KMS-11 (cell line): ENCODE results near the gene SLC23A2.

Experiments used
- H2AFZ ChIP-seq: fragments of 200-600 bp; sonication (generic); 2 replicates; pipeline ENCODE4 v1.6.1; 2016; ENCODE audit warnings: antibody characterized with exemption, mixed run types, low read depth
- H3K27ac ChIP-seq: fragments of 200-600 bp; sonication (generic); 2 replicates; pipeline ENCODE4 v1.6.1; 2016; ENCODE audit warnings: mild to moderate bottlenecking, mixed run types
- H3K27me3 ChIP-seq: fragments of 200-600 bp; sonication (generic); 2 replicates; pipeline ENCODE4 v1.6.1; 2017; ENCODE audit warnings: mild to moderate bottlenecking, low read depth, mixed run types, moderate library complexity; ENCODE audit not compliant: insufficient read depth
- H3K36me3 ChIP-seq: fragments of 200-600 bp; sonication (generic); 2 replicates; pipeline ENCODE4 v1.6.1; 2017; ENCODE audit warnings: mild to moderate bottlenecking, mixed run types; ENCODE audit not compliant: insufficient read depth
- H3K4me1 ChIP-seq: fragments of 200-600 bp; sonication (generic); 2 replicates; pipeline ENCODE4 v1.6.1; 2016; ENCODE audit warnings: mild to moderate bottlenecking, low read depth, mixed run types; ENCODE audit not compliant: poor library complexity, severe bottlenecking
- H3K4me2 ChIP-seq: fragments of 200-600 bp; sonication (generic); 2 replicates; pipeline ENCODE4 v1.7.0; 2016; ENCODE audit warnings: mild to moderate bottlenecking, mixed run types
- H3K4me3 ChIP-seq: fragments of 200-600 bp; sonication (generic); IDR thresholded peaks from 2 replicates; pipeline ENCODE4 v1.6.1; 2017; ENCODE audit warnings: low read depth, low read length, mixed read lengths; ENCODE audit not compliant: insufficient read depth
- H3K79me2 ChIP-seq: fragments of 200-600 bp; sonication (generic); 2 replicates; pipeline ENCODE4 v1.6.1; 2016; ENCODE audit warnings: low read depth, mixed run types; ENCODE audit not compliant: insufficient read depth
- H3K9ac ChIP-seq: fragments of 200-600 bp; sonication (generic); 2 replicates; pipeline ENCODE4 v1.6.1; 2016; ENCODE audit warnings: mild to moderate bottlenecking, mixed run types
- H4K20me1 ChIP-seq: fragments of 200-600 bp; sonication (generic); 2 replicates; pipeline ENCODE4 v1.6.1; 2016; ENCODE audit warnings: mild to moderate bottlenecking, mixed run types; ENCODE audit not compliant: insufficient read depth
- TF ChIP-seq, protein P1 (sequence below): fragments of 200-600 bp; sonication (generic); conservative IDR thresholded peaks from 2 replicates; pipeline ENCODE4 v1.6.1; 2017; ENCODE audit warnings: low read depth, mild to moderate bottlenecking, antibody characterized with exemption, low read length, moderate library complexity, mixed read lengths

Gene SLC23A2

DNA sequence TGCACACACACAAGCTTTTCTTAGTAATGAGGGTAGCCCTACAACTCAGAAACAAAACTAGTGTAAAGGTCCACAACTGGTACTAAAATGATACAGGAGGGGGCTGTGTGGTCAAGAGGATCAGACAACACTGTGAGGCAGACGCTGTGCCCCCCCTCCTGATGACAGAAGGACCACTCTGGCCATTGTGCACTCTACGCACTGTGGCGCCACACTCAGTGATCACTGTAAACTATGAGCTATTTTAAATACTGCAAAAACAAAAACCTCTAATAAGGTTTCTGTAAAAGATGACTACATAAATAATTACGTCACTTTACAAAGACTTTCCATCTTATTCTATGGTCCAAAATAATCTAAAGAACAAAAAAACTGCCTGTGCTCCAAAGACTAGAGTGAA, 96.1 kb downstream of the SLC23A2 start:
- Histone ChIP-seq H3K4me1 (no peaks in the 10 kb centered on the region), H3K4me2 (no peak overlapping the region), H3K9ac (no peak overlapping the region), H2AFZ (no peak overlapping the region), H3K4me3 (no peak overlapping the region), H3K79me2 (no peaks in the 10 kb centered on the region), H4K20me1 (no peaks in the 10 kb centered on the region), H3K27me3 (no peaks in the 10 kb centered on the region), H3K36me3 (no peaks in the 10 kb centered on the region), H3K27ac (no peak overlapping the region)
- TF ChIP-seq, protein P1, sequence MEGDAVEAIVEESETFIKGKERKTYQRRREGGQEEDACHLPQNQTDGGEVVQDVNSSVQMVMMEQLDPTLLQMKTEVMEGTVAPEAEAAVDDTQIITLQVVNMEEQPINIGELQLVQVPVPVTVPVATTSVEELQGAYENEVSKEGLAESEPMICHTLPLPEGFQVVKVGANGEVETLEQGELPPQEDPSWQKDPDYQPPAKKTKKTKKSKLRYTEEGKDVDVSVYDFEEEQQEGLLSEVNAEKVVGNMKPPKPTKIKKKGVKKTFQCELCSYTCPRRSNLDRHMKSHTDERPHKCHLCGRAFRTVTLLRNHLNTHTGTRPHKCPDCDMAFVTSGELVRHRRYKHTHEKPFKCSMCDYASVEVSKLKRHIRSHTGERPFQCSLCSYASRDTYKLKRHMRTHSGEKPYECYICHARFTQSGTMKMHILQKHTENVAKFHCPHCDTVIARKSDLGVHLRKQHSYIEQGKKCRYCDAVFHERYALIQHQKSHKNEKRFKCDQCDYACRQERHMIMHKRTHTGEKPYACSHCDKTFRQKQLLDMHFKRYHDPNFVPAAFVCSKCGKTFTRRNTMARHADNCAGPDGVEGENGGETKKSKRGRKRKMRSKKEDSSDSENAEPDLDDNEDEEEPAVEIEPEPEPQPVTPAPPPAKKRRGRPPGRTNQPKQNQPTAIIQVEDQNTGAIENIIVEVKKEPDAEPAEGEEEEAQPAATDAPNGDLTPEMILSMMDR = no peak

DNA sequence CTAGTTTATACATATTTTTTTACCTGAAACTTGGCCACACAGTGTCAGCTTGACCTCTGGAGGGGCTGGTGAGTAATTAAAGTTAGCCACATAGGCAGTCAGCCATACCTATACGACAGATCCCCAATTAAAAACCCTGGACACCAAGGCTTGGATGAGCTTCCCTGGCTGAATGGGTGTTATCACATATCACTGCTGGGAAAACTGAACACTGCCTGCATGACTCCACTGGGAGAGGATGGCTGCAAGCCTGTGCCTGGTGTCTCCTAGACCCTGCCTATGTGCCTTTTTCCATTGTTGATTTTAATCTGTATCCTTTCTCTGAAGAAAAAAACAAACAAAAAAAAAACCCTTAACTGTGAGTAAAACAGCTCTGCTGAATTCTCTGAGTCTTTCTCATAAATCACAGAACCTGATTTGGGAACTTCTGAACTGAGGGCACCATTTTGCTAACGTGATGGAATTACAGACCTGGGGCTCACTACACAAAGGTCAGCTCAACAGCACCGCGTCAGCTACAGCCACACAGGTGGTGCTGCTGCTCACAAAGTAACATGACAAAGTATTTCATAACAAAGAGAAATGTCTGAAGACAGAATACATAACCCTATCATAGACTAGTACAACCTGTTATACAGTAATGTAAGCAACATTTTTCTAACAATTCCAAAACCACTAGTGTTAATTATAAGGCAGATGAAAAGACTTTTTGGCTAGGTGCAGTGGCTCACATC, 97.0 kb downstream of the SLC23A2 start:
- Histone ChIP-seq H3K4me3 (no peak overlapping the region), H3K79me2 (no peaks in the 10 kb centered on the region), H3K4me1 (no peaks in the 10 kb centered on the region), H3K27me3 (no peaks in the 10 kb centered on the region), H3K36me3 (no peaks in the 10 kb centered on the region), H4K20me1 (no peaks in the 10 kb centered on the region), H3K9ac (no peak overlapping the region), H3K4me2 (no peak overlapping the region), H3K27ac (no peak overlapping the region), H2AFZ (no peak overlapping the region)
- TF ChIP-seq, protein P1 = no peak

DNA sequence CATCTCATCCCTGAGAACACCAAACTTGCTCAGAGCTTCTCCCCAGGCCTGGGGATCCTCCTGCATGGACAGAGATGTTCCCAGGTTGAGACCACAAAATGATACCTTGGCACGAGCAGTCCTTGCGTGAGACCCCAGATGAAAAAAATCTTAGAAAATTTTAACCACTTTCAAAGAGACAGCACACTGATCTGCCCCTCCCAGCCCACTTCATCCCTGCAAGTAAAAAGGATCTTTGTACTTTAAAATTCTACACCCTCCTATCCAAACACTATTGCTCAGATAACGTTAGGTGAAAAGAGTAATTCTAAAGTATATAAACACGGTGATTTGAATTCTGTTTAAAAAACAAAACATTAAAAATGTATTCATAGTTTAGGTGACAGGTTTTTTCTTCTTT, 98.5 kb downstream of the SLC23A2 start:
- H2AFZ ChIP-seq = no peak overlapping the region
- no peaks in the 10 kb centered on the region for H3K27me3 ChIP-seq
- H3K4me2 ChIP-seq = no peak overlapping the region
- TF ChIP-seq, protein P1 = no peak
- no peak overlapping the region for H3K9ac ChIP-seq
- no peak overlapping the region for H3K4me3 ChIP-seq
- no peaks in the 10 kb centered on the region for H4K20me1 ChIP-seq
- H3K4me1 ChIP-seq = no peaks in the 10 kb centered on the region
- no peak overlapping the region for H3K27ac ChIP-seq
- H3K79me2 ChIP-seq = no peaks in the 10 kb centered on the region
- H3K36me3 ChIP-seq = no peaks in the 10 kb centered on the region

DNA sequence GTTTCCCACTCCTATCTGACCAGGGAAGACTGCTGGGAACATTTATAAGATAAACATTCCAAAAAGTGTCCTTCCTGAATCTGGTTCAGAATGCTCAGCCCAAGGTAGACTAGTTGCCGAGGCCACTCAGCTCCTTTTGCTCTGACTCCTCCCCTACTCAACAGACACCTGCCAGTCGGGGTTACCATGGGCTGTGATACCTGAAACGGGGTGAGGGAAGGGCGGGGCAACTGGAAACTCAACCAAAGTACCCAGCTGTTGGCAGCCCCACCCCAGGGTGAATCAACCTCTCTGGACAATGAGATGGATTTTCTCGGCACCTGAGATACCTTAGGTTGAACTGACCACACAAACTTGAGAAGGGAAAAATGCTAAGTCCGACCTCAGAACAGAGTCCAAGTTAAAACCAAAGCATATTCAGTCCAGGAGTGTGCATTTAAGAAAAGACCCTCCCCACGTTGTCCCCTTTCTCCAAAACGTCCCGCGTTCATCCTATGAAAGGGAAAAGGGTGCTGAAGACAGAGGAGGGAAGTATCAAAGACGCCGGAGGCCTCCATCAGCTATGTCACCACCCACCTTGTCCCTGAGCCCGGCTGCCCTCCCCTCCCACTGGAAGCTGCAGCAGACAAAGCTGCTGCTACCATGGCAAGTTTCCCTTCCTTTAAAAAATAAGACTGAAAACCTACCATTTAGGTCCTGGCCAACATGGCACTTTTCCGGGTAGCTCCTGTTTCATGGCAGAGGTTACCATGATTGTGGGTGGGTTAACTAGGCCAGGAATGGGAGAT, 100.1 kb downstream of the SLC23A2 start:
- H3K27ac ChIP-seq = no peak overlapping the region
- no peaks in the 10 kb centered on the region for H3K36me3 ChIP-seq
- H4K20me1 ChIP-seq = no peaks in the 10 kb centered on the region
- H3K4me3 ChIP-seq = no peak overlapping the region
- H3K4me2 ChIP-seq = no peak overlapping the region
- H2AFZ ChIP-seq = no peak overlapping the region
- no peaks in the 10 kb centered on the region for H3K79me2 ChIP-seq
- no peaks in the 10 kb centered on the region for H3K4me1 ChIP-seq
- H3K9ac ChIP-seq = no peak overlapping the region
- TF ChIP-seq, protein P1 = no peak
- H3K27me3 ChIP-seq = no peaks in the 10 kb centered on the region
